GM12873 (cell line): ENCODE data around the gene TXNRD2.
A peak's percentile ranks its signal among the peaks of the same experiment; 100 is the strongest.

Experiments used
- CTCF ChIP-seq: IDR thresholded peaks from 2 replicates; pipeline ENCODE4 v1.5.1; 2012; ENCODE audit warnings: low read depth, mild to moderate bottlenecking, moderate library complexity, low read length, control low read depth; ENCODE audit not compliant: insufficient read depth; ENCODE audit errors: missing control alignments

TXNRD2 gene

GRCh38 chr22:19959043-19959586, 17.5 kb upstream of the TXNRD2 start:
- no peak for TF ChIP-seq CTCF

- TF ChIP-seq CTCF, result no peak
Observed at GRCh38 chr22:19958083-19959042, 16.7 kb upstream of the TXNRD2 start.

- TF ChIP-seq CTCF, result peak; percentile 15
Observed at GRCh38 chr22:19957445-19957844, 15.8 kb upstream of the TXNRD2 start.

GRCh38 chr22:19955241-19956128, 13.9 kb upstream of the TXNRD2 start:
- TF ChIP-seq CTCF, result no peak

- no peak for TF ChIP-seq CTCF
Observed at GRCh38 chr22:19951346-19951745, 9.7 kb upstream of the TXNRD2 start.

GRCh38 chr22:19948057-19948760, 6.6 kb upstream of the TXNRD2 start:
- TF ChIP-seq CTCF, result no peak
